ENCODE measurements around the gene FAM78A.
"Not testable (repeated sequence)": the region's sequence is repeated elsewhere in the genome, so short reads cannot be mapped to it uniquely, and the experiment has no call there.

Gene FAM78A

GRCh38 chr9:131236161-131236560, 40.1 kb downstream of the FAM78A start:
- DNase-seq, result no peak

DNA sequence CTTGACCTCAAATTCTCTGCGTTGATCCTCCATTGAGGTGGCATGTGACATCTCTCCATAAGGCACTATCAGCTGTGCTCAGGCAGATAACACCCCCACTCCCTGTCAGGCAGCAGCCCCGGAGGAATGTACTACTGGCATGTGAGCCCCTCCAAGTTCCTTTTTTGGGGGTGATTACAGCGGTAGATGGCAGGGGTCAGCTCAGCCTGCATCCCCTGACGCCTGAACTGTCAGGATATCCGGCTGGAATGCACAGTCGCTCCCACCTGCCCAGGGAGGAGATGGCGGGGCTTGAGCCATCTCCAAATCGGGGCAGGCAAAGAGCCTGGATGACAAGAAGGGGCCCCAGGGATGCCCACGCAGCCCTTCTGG, 40.8 kb downstream of the FAM78A start:
- DNase-seq, result no peak

GRCh38 chr9:131234799-131235479, 41.4 kb downstream of the FAM78A start:
- no peak for DNase-seq

DNA sequence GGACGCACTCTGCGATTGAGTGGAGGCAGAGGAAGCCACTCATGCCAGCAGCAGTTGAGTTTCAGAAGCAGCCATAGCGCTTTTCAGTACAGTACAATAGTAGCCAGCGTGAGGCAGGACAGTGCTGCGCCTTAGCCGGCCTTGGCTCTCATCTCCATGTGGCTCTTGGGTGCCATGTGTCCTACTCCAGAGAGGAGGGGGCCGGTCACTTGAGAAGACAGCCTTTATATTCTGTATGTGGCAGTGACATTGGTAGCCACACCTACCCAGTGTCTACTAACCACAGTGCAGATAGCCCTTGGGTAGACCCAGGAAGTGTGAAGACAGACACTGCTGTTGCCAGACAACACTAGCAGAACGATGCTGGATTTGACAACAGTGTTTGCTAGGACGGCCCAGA, 42.3 kb downstream of the FAM78A start:
- no peak for DNase-seq

DNA sequence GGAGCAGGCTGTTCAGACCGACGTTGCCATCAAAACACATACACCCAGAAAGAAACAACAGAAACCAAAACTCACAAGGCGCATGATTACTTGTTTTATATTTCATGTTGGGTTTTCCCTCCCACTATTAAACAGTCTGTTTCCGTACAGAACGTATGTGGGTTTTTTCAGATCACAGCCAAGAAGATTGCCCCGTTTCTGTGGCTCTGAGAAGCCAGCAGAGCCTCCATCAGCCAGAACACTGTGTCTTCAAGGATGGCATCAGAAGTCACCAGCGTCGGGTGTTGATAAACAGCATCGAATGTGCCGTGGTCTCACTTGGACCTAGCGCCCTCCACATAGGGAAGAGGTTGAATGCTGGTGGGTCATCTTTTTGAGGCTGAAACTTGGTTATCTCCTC, 42.8 kb downstream of the FAM78A start:
- no peak for DNase-seq

- DNase-seq, result no peak
These were observed 47.3 kb downstream of the FAM78A start for GRCh38 chr9:131228988-131229387.

DNA sequence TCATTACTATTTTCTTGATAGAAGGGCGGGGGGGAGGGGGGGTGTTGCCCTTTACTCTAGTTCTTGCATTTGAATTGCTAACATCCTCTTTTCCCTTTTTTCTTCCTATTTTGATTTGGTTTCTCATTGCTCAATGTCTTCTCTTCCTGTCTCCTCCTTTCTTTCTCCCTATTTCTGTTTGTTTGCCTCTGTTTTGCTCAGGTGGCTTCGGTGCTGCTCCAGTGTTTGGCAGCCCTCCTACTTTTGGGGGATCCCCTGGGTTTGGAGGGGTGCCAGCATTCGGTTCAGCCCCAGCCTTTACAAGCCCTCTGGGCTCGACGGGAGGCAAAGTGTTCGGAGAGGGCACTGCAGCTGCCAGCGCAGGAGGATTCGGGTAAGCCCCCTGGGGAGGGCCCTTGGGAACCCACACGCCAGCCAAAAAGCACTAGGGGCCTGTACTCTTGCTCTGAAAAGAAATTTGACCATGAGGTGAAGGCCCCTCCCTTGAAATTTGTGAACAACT, 48.3 kb downstream of the FAM78A start:
- no peak for DNase-seq

DNA sequence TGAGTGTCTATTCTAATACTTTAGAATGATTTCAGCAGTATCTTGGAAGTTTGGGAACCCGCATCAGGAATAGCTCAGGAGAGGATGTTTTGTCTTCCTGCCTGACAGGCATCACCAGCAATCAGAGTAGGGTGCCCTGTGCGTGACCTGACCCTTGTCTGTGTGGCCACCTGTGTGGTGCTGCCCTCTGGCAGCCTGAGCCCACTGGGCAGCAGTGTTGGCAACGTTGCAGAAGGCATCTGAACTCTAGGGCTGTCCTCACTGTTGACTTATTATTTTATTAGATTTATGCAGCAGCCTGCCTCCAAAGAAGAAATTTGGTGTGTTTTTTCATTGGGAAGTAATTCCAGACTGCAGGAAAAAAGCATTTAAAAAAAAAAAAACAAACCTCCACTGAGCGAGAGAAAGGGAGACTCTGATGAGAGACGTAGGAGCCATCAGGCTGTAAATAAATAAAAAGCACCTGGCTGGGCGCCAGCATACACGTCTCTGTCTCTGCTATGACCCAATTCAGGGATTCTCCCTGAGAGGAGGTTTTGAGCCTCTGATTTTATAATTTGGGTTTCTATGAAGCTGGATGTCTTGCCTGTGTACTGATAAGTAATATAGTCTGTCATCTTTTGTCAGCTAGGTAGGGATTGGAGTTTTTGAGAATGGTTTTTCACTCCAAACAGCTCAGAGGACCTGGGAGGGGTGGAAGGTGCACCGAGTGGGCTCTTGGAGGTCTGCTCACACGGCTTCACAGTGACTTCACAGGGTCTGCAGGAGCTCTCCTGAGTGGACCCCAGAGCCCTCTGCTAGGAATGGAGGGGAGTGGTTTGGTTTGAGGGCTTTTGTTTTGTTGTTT, 49.0 kb downstream of the FAM78A start:
- no peak for DNase-seq

DNA sequence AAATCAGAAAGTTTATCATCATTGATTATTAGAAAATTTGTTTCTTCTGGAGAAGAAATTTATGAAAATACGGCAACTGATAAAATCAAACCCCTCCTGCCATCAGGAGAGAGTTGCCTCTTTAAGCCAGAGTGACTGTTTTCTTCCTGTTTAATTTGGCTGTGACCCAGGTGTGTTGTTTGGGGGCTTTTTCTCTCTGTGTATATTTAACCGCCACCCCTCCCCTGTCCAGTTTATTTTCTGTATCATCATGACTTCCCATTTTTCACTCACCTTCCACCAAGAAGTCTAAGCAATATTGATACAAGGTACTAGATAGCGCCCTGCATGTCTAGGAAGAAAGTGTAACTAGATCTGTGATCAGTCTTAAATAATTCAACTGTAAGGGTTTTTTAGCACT, 50.1 kb downstream of the FAM78A start:
- no peak for DNase-seq

- no peak for DNase-seq
These were observed 53.9 kb downstream of the FAM78A start for GRCh38 chr9:131222460-131222859.

GRCh38 chr9:131220485-131220884, 55.8 kb downstream of the FAM78A start:
- DNase-seq, result no peak

- no peak for DNase-seq
These were observed 57.9 kb downstream of the FAM78A start for GRCh38 chr9:131218370-131218769.

GRCh38 chr9:131217331-131218031, 58.8 kb downstream of the FAM78A start:
- DNase-seq, result no peak

GRCh38 chr9:131216806-131217205, 59.5 kb downstream of the FAM78A start:
- DNase-seq, result no peak

GRCh38 chr9:131214876-131215275, 61.4 kb downstream of the FAM78A start:
- DNase-seq, result no peak

GRCh38 chr9:131214286-131214856, 61.9 kb downstream of the FAM78A start:
- no peak for DNase-seq

DNA sequence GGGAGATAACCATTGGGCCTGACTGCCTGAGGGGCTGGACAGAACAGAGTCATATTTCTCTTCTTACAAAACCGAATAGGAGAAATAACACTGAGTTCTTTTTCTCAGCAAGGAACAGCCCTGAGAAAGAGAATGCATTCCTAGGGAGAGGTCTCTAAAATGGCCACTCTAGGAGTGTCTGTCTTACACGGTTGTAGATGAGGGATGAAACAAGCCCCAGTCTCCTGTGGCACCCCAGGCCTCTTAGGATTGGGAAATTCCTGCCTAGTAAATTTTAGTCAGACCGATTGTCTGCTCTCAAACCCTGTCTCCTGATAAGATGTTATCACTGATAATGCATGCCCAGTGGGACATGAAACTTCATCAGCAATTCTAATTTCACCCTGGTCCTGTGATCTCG, 64.4 kb downstream of the FAM78A start:
- DNase-seq, result not testable (repeated sequence)
